GM23248 (cell line): ENCODE data around the gene ANKRD53.

ENCODE experiments used
- EZH2 ChIP-seq: fragments of 200-600 bp; sonication (generic); IDR thresholded peaks from 2 replicates; pipeline ENCODE4 v1.6.1; 2018; ENCODE audit warnings: antibody characterized with exemption, mild to moderate bottlenecking; ENCODE audit not compliant: insufficient read depth, poor library complexity, severe bottlenecking
- EZH2phosphoT487 ChIP-seq: fragments of 200-600 bp; sonication (generic); IDR thresholded peaks from 2 replicates; pipeline ENCODE4 v1.6.1; 2018; ENCODE audit warnings: antibody characterized with exemption, moderate library complexity, mild to moderate bottlenecking, low read depth; ENCODE audit not compliant: insufficient read depth

- TF ChIP-seq EZH2 (no peak), EZH2phosphoT487 (no peak)
Measured at GRCh38 chr2:70942396-70943204, 35.8 kb upstream of the ANKRD53 start.
